ENCODE data around the gene HIGD1C. TPM values are rescaled to one million over a fixed set of nuclear protein-coding genes. Genes with fewer than 3 reads are reported as not detected.
"Not testable (repeated sequence)": the region's sequence is repeated elsewhere in the genome, so short reads cannot be mapped to it uniquely, and the experiment has no call there.

HIGD1C gene
- total RNA-seq, 1 donor from 2014 or later, result not detected

- no peak for DNase-seq (ENCODE audit: low read depth, low spot score)
These were observed 18.8 kb upstream of the HIGD1C start for GRCh38 chr12:50933459-50934124.

GRCh38 chr12:50934371-50934851 is 17.9 kb upstream of the HIGD1C start:
- no peak for DNase-seq (ENCODE audit: low read depth, low spot score)

GRCh38 chr12:50934981-50935807 is 17.1 kb upstream of the HIGD1C start:
- no peak for DNase-seq (ENCODE audit: low read depth, low spot score)

- DNase-seq (ENCODE audit: low read depth, low spot score), result no peak
These were observed 15.4 kb upstream of the HIGD1C start for GRCh38 chr12:50936821-50937530.

- DNase-seq (ENCODE audit: low read depth, low spot score), result no peak
These were observed 14.7 kb upstream of the HIGD1C start for GRCh38 chr12:50937653-50938052.

GRCh38 chr12:50947933-50948626 is 4.3 kb upstream of the HIGD1C start:
- DNase-seq (ENCODE audit: low read depth, low spot score), result no peak

GRCh38 chr12:50948798-50949197 is 3.5 kb upstream of the HIGD1C start:
- DNase-seq (ENCODE audit: low read depth, low spot score), result no peak

- no peak for DNase-seq (ENCODE audit: low read depth, low spot score)
These were observed 2.5 kb upstream of the HIGD1C start for GRCh38 chr12:50949801-50950302.

GRCh38 chr12:50951112-50951511 is 1.2 kb upstream of the HIGD1C start:
- DNase-seq (ENCODE audit: low read depth, low spot score), result no peak

- DNase-seq (ENCODE audit: low read depth, low spot score), result no peak
These were observed 703 bp downstream of the HIGD1C start for GRCh38 chr12:50953047-50953446.

- not testable (repeated sequence) for DNase-seq (ENCODE audit: low read depth, low spot score)
These were observed 2.4 kb downstream of the HIGD1C start for GRCh38 chr12:50954789-50955188.

GRCh38 chr12:50955288-50955687 is 2.9 kb downstream of the HIGD1C start:
- no peak for DNase-seq (ENCODE audit: low read depth, low spot score)

GRCh38 chr12:50955697-50956096 is 3.4 kb downstream of the HIGD1C start:
- no peak for DNase-seq (ENCODE audit: low read depth, low spot score)

GRCh38 chr12:50960130-50960529 is 7.8 kb downstream of the HIGD1C start:
- no peak for DNase-seq (ENCODE audit: low read depth, low spot score)

GRCh38 chr12:50961708-50962107 is 9.4 kb downstream of the HIGD1C start:
- no peak for DNase-seq (ENCODE audit: low read depth, low spot score)

GRCh38 chr12:50964432-50964831 is 12.1 kb downstream of the HIGD1C start:
- DNase-seq (ENCODE audit: low read depth, low spot score), result no peak

- DNase-seq (ENCODE audit: low read depth, low spot score), result no peak
These were observed 19.6 kb downstream of the HIGD1C start for GRCh38 chr12:50971946-50972345.

- no peak for DNase-seq (ENCODE audit: low read depth, low spot score)
These were observed 27.2 kb downstream of the HIGD1C start for GRCh38 chr12:50979369-50980052.

- DNase-seq (ENCODE audit: low read depth, low spot score), result no peak
These were observed 28.2 kb downstream of the HIGD1C start for GRCh38 chr12:50980545-50980944.
